Measurements from ENCODE around the gene CA14.
"Not testable (repeated sequence)": the region's sequence is repeated elsewhere in the genome, so short reads cannot be mapped to it uniquely, and the experiment has no call there.

DNA sequence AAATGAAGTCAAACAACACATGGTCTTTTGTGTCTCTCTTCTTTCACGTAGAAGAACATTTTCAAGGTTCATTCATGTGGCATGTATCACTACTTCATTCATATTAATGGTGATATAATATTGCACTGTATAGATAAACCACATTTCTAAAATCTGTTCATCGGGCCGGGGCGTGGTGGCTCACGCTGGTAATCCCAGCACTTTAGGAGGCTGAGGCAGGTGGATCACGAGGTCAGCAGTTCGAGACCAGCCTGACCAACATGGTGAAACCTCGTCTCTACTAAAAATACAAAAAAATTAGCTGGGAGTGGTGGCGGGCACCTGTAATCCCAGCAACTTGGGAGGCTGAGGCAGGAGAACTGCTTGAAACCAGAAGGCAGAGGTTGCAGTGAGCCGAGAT is 29.3 kb upstream of the CA14 start:
- TF ChIP-seq POLR2AphosphoS5 (IDR thresholded peaks at IDR 0.05; ENCODE audit: insufficient read depth in 1 of 2, low read depth in 1 of 2); POLR2A (IDR thresholded peaks at IDR 0.05); CTCF (IDR thresholded peaks at IDR 0.05): not testable (repeated sequence)

Measured in vagina (tissue), 2 donors.